OCI-M2 (cell line): Measurements from ENCODE around the gene CRK.
"Not testable (repeated sequence)": the region's sequence is repeated elsewhere in the genome, so short reads cannot be mapped to it uniquely, and the experiment has no call there.

Source experiments
- DNase-seq: peaks from one replicate; lab custom pipeline; 2025; ENCODE audit not compliant: unreplicated experiment; lab: John Stamatoyannopoulos, UW

CRK gene

GRCh38 chr17:1390432-1391367 lies 65.3 kb downstream of the CRK start:
- no peak for DNase-seq

- not testable (repeated sequence) for DNase-seq
These were observed 68.4 kb downstream of the CRK start for GRCh38 chr17:1387490-1388227.

GRCh38 chr17:1386675-1387190 lies 69.3 kb downstream of the CRK start:
- not testable (repeated sequence) for DNase-seq

GRCh38 chr17:1386265-1386664 lies 69.8 kb downstream of the CRK start:
- DNase-seq: no peak

- DNase-seq: no peak
These were observed 70.2 kb downstream of the CRK start for GRCh38 chr17:1385861-1386260.

- DNase-seq: no peak
These were observed 71.1 kb downstream of the CRK start for GRCh38 chr17:1384905-1385435.

- no peak for DNase-seq
These were observed 76.1 kb downstream of the CRK start for GRCh38 chr17:1379930-1380313.

- DNase-seq: no peak
These were observed 76.7 kb downstream of the CRK start for GRCh38 chr17:1379208-1379929.

- DNase-seq: not testable (repeated sequence)
These were observed 77.6 kb downstream of the CRK start for GRCh38 chr17:1378476-1378860.

GRCh38 chr17:1377334-1377733 lies 78.7 kb downstream of the CRK start:
- DNase-seq: no peak

GRCh38 chr17:1376061-1376460 lies 80.0 kb downstream of the CRK start:
- no peak for DNase-seq

GRCh38 chr17:1375615-1376014 lies 80.4 kb downstream of the CRK start:
- DNase-seq: no peak

- no peak for DNase-seq
These were observed 81.4 kb downstream of the CRK start for GRCh38 chr17:1374431-1375177.

GRCh38 chr17:1373707-1374237 lies 82.3 kb downstream of the CRK start:
- no peak for DNase-seq

- DNase-seq: no peak
These were observed 83.4 kb downstream of the CRK start for GRCh38 chr17:1372618-1373017.

- no peak for DNase-seq
These were observed 84.0 kb downstream of the CRK start for GRCh38 chr17:1371893-1372590.
